ENCODE data around the gene GPATCH1. TPM values are rescaled to one million over a fixed set of nuclear protein-coding genes. Genes with fewer than 3 reads are reported as not detected.

GPATCH1 gene
- total RNA-seq, 1 experiment from 2014 or later, result 2.9 TPM

GRCh38 chr19:33055718-33056117 is 25.3 kb upstream of the GPATCH1 start:
- no peak overlapping the region for H3K4me2 ChIP-seq (ENCODE audit: low read depth, low read length, poor library complexity, severe bottlenecking)
- peaks cover 17% of the 10 kb centered on the region for H3K79me2 ChIP-seq (ENCODE audit: low read length)
- no peaks in the 10 kb centered on the region for H3K36me3 ChIP-seq (ENCODE audit: insufficient read depth, low read length)

GRCh38 chr19:33060586-33060985 is 20.4 kb upstream of the GPATCH1 start:
- Histone ChIP-seq H3K4me1 (ENCODE audit: low read length) (peaks cover 17% of the 10 kb centered on the region), H3K9me3 (ENCODE audit: low read length) (no peaks in the 10 kb centered on the region), H3K79me2 (ENCODE audit: low read length) (peaks cover 22% of the 10 kb centered on the region), H3K27me3 (ENCODE audit: low read length) (no peaks in the 10 kb centered on the region), H2AFZ (ENCODE audit: low read length) (no peak overlapping the region), H3K4me2 (ENCODE audit: low read depth, low read length, poor library complexity, severe bottlenecking) (no peak overlapping the region), H3K9ac (ENCODE audit: low read length) (no peak overlapping the region), H3K9me2 (replicated peaks; ENCODE audit: insufficient read depth, low read length) (no peaks in the 10 kb centered on the region), H4K20me1 (ENCODE audit: insufficient read depth, low read depth, low read length) (0 out of 2 replicates have a peak, but pooled peaks cover 7% of the 10 kb centered on the region), H3K27ac (ENCODE audit: low read length) (no peak overlapping the region), H3K4me3 (ENCODE audit: low read length) (no peak overlapping the region), H3K36me3 (ENCODE audit: insufficient read depth, low read length) (no peaks in the 10 kb centered on the region)
- no peak for DNase-seq

More at GRCh38 chr19:33055718-33056117, 25.3 kb upstream of the GPATCH1 start:
- Histone ChIP-seq H3K9ac (ENCODE audit: low read length) (no peak overlapping the region), H3K4me3 (ENCODE audit: low read length) (no peak overlapping the region), H4K20me1 (ENCODE audit: insufficient read depth, low read depth, low read length) (no peaks in the 10 kb centered on the region), H3K27ac (ENCODE audit: low read length) (no peak overlapping the region), H3K9me3 (ENCODE audit: low read length) (no peaks in the 10 kb centered on the region), H2AFZ (ENCODE audit: low read length) (no peak overlapping the region), H3K27me3 (ENCODE audit: low read length) (no peaks in the 10 kb centered on the region), H3K9me2 (replicated peaks; ENCODE audit: insufficient read depth, low read length) (no peaks in the 10 kb centered on the region), H3K4me1 (ENCODE audit: low read length) (no peaks in the 10 kb centered on the region)
- no peak for DNase-seq

DNA sequence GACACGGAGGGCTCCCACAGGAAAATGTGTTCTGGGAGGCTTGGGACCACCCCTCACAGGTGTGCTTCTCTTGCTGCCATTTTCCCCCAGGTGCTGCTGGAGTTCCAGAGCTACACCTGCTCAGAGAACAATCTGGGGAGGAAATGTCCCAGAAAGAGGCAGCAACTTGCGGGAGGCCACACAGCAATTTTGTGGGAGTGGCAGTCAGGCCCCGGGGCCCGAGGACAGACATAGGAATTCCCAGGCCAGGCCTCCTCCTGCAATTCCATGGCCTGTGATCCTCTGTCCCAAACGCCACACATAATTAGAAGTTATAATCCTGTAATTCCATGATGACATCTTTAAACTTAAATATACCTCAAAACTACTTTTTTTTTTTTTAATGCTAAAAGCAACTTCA is 18.1 kb upstream of the GPATCH1 start:
- no peaks in the 10 kb centered on the region for H3K9me2 ChIP-seq (replicated peaks; ENCODE audit: insufficient read depth, low read length)
- no peaks in the 10 kb centered on the region for H3K9me3 ChIP-seq (ENCODE audit: low read length)
- H3K79me2 ChIP-seq (ENCODE audit: low read length), result peaks cover 20% of the 10 kb centered on the region
- H3K36me3 ChIP-seq (ENCODE audit: insufficient read depth, low read length), result no peaks in the 10 kb centered on the region
- peak overlapping the region; percentile 70 for H3K4me2 ChIP-seq (ENCODE audit: low read depth, low read length, poor library complexity, severe bottlenecking)
- H3K9ac ChIP-seq (ENCODE audit: low read length), result peak overlapping the region; percentile 42; the same call in 1 of the 2 replicates
- H3K27me3 ChIP-seq (ENCODE audit: low read length), result no peaks in the 10 kb centered on the region
- peak overlapping the region; percentile 69 for H3K4me3 ChIP-seq (ENCODE audit: low read length)
- H4K20me1 ChIP-seq (ENCODE audit: insufficient read depth, low read depth, low read length), result 0 out of 2 replicates have a peak, but pooled peaks cover 7% of the 10 kb centered on the region
- H3K4me1 ChIP-seq (ENCODE audit: low read length), result peaks cover 17% of the 10 kb centered on the region
- peak overlapping the region; percentile 28; the same call in 1 of the 2 replicates for H3K27ac ChIP-seq (ENCODE audit: low read length)
- DNase-seq, result no peak
- H2AFZ ChIP-seq (ENCODE audit: low read length), result no peak overlapping the region

DNA sequence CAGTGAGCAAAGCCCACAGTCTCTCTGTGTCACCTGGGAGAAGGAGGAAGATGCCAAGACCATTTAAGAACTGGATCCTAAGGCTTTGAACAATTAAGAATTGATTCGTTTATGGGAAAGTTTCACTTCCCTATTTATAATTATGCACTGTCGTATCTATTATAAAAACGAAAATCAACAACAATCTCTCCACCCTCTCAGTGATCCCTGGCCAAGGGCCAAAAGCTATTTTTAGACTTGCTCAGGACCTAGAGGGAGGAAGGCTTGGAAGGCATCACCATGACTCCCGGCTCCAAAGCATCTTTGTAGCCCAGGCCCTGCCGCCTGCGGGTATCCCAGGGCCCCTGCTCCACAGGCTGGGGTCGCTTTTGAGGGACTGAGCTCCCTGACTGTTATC is 17.6 kb upstream of the GPATCH1 start:
- Histone ChIP-seq H3K4me2 (ENCODE audit: low read depth, low read length, poor library complexity, severe bottlenecking) (peak overlapping the region; percentile 70), H2AFZ (ENCODE audit: low read length) (no peak overlapping the region)

DNA sequence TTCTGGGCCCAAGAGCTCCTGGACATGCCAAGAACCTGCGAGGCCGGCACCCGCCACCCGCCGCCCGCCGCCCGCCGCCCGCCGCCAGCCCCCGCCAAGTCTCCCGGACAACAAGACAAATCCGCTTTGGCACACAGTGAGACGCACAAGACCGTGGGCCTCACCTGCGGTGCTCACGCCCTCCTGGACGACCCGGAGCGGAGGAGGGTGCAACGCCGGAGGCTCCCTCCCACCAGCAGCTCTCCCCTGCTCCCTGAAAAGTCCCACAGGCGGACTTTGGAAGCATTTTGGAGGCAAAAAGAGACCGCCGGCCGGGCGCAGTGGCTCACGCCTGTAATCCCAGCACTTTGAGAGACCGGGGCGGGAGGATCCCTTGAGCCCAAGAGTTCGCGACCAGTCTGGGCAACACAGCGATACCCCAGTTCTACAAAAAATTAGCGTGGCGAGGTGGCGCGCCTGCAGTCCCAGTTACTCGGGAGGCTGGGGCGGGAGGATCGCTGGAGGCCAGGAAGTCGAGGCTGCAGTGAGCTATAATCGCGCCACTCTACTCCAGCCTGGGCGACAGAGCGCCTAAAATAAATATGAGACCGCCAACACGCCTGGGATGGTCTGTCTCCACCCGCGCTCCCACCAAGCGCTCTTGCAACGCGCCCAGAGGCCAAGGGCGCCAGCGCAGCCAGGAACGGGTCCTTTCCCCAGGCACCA is 17.1 kb upstream of the GPATCH1 start:
- H2AFZ ChIP-seq (ENCODE audit: low read length), result no peak overlapping the region
- no peak overlapping the region for H3K27ac ChIP-seq (ENCODE audit: low read length)
- H3K9ac ChIP-seq (ENCODE audit: low read length), result peak overlapping the region; percentile 61
- no peaks in the 10 kb centered on the region for H3K36me3 ChIP-seq (ENCODE audit: insufficient read depth, low read length)
- H4K20me1 ChIP-seq (ENCODE audit: insufficient read depth, low read depth, low read length), result 0 out of 2 replicates have a peak, but pooled peaks cover 7% of the 10 kb centered on the region
- H3K4me1 ChIP-seq (ENCODE audit: low read length), result peaks cover 17% of the 10 kb centered on the region
- H3K27me3 ChIP-seq (ENCODE audit: low read length), result no peaks in the 10 kb centered on the region
- H3K4me2 ChIP-seq (ENCODE audit: low read depth, low read length, poor library complexity, severe bottlenecking), result peak overlapping the region; percentile 70
- peak overlapping the region; percentile 69 for H3K4me3 ChIP-seq (ENCODE audit: low read length)
- peaks cover 16% of the 10 kb centered on the region for H3K79me2 ChIP-seq (ENCODE audit: low read length)
- no peaks in the 10 kb centered on the region for H3K9me3 ChIP-seq (ENCODE audit: low read length)
- DNase-seq, result no peak
- H3K9me2 ChIP-seq (replicated peaks; ENCODE audit: insufficient read depth, low read length), result no peaks in the 10 kb centered on the region

More for the DNA sequence above, 17.6 kb upstream of the GPATCH1 start:
- peaks cover 17% of the 10 kb centered on the region for H3K4me1 ChIP-seq (ENCODE audit: low read length)
- no peaks in the 10 kb centered on the region for H3K9me2 ChIP-seq (replicated peaks; ENCODE audit: insufficient read depth, low read length)
- no peaks in the 10 kb centered on the region for H3K27me3 ChIP-seq (ENCODE audit: low read length)
- no peaks in the 10 kb centered on the region for H3K36me3 ChIP-seq (ENCODE audit: insufficient read depth, low read length)
- peaks cover 16% of the 10 kb centered on the region for H3K79me2 ChIP-seq (ENCODE audit: low read length)
- H3K9ac ChIP-seq (ENCODE audit: low read length), result peak overlapping the region; percentile 42
- H3K27ac ChIP-seq (ENCODE audit: low read length), result peak overlapping the region; percentile 28; the same call in 1 of the 2 replicates
- DNase-seq, result peak; percentile 56
- H3K9me3 ChIP-seq (ENCODE audit: low read length), result no peaks in the 10 kb centered on the region
- H4K20me1 ChIP-seq (ENCODE audit: insufficient read depth, low read depth, low read length), result 0 out of 2 replicates have a peak, but pooled peaks cover 7% of the 10 kb centered on the region
- H3K4me3 ChIP-seq (ENCODE audit: low read length), result peak overlapping the region; percentile 69

- no peak overlapping the region for H3K27ac ChIP-seq (ENCODE audit: low read length)
These were observed 16.6 kb upstream of the GPATCH1 start for GRCh38 chr19:33064458-33064791.

GRCh38 chr19:33064792-33065550 is 16.0 kb upstream of the GPATCH1 start, which contains the start of gene RHPN2:
Gene RHPN2, minus strand, starts transcription at chr19:33064888. Its CDS starts 36 bp downstream, at chr19:33064852.
- Histone ChIP-seq H3K27me3 (ENCODE audit: low read length) (no peaks in the 10 kb centered on the region), H3K9me3 (ENCODE audit: low read length) (no peaks in the 10 kb centered on the region), H3K4me1 (ENCODE audit: low read length) (peaks cover 17% of the 10 kb centered on the region), H3K27ac (ENCODE audit: low read length) (no peak within 1 kb of the TSS), H3K36me3 (ENCODE audit: insufficient read depth, low read length) (no peaks in the 10 kb centered on the region), H3K9ac (ENCODE audit: low read length) (peak within 1 kb of the TSS; percentile 61), H3K79me2 (ENCODE audit: low read length) (peaks cover 16% of the 10 kb centered on the region), H3K4me3 (ENCODE audit: low read length) (peak within 1 kb of the TSS; percentile 69), H2AFZ (ENCODE audit: low read length) (no peak within 1 kb of the TSS), H3K4me2 (ENCODE audit: low read depth, low read length, poor library complexity, severe bottlenecking) (peak within 1 kb of the TSS; percentile 70), H3K9me2 (replicated peaks; ENCODE audit: insufficient read depth, low read length) (no peaks in the 10 kb centered on the region), H4K20me1 (ENCODE audit: insufficient read depth, low read depth, low read length) (0 out of 2 replicates have a peak, but pooled peaks cover 7% of the 10 kb centered on the region)
- DNase-seq, result peak; percentile 91

More at GRCh38 chr19:33064458-33064791, 16.6 kb upstream of the GPATCH1 start:
- H3K36me3 ChIP-seq (ENCODE audit: insufficient read depth, low read length), result no peaks in the 10 kb centered on the region
- H3K9ac ChIP-seq (ENCODE audit: low read length), result peak overlapping the region; percentile 61
- peaks cover 17% of the 10 kb centered on the region for H3K4me1 ChIP-seq (ENCODE audit: low read length)
- no peaks in the 10 kb centered on the region for H3K9me3 ChIP-seq (ENCODE audit: low read length)
- H3K4me3 ChIP-seq (ENCODE audit: low read length), result peak overlapping the region; percentile 69
- H3K79me2 ChIP-seq (ENCODE audit: low read length), result peaks cover 16% of the 10 kb centered on the region
- no peaks in the 10 kb centered on the region for H3K27me3 ChIP-seq (ENCODE audit: low read length)
- no peak overlapping the region for H2AFZ ChIP-seq (ENCODE audit: low read length)
- H3K4me2 ChIP-seq (ENCODE audit: low read depth, low read length, poor library complexity, severe bottlenecking), result peak overlapping the region; percentile 70
- H3K9me2 ChIP-seq (replicated peaks; ENCODE audit: insufficient read depth, low read length), result no peaks in the 10 kb centered on the region
- H4K20me1 ChIP-seq (ENCODE audit: insufficient read depth, low read depth, low read length), result 0 out of 2 replicates have a peak, but pooled peaks cover 7% of the 10 kb centered on the region
- DNase-seq, result peak; percentile 66

DNA sequence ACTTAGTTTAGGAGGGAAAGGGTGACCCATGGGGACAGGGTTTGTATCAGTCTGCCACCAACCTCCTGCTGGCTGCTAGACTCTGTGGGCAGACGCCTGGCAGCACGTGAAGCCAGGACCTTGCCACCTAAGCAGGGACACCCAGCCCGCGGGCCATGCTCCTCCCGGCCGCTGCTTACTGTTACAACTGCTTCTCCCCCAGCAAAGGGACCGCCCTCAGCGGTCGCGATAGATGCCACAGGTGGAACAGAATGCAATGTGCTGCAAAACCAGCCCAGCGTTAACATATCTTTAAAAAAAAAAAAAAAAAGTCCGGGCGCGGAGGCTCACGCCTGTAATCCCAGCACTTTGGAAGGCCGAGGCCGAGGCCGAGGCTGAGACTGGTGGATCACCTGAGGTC is 14.4 kb upstream of the GPATCH1 start:
- H2AFZ ChIP-seq (ENCODE audit: low read length), result no peak overlapping the region
- H3K9me3 ChIP-seq (ENCODE audit: low read length), result no peaks in the 10 kb centered on the region
- no peaks in the 10 kb centered on the region for H3K9me2 ChIP-seq (replicated peaks; ENCODE audit: insufficient read depth, low read length)
- H3K27me3 ChIP-seq (ENCODE audit: low read length), result no peaks in the 10 kb centered on the region
- no peak overlapping the region for H3K27ac ChIP-seq (ENCODE audit: low read length)
- DNase-seq, result no peak
- no peak overlapping the region for H3K4me2 ChIP-seq (ENCODE audit: low read depth, low read length, poor library complexity, severe bottlenecking)
- H3K4me1 ChIP-seq (ENCODE audit: low read length), result peaks cover 17% of the 10 kb centered on the region
- no peak overlapping the region for H3K9ac ChIP-seq (ENCODE audit: low read length)
- H3K79me2 ChIP-seq (ENCODE audit: low read length), result peaks cover 13% of the 10 kb centered on the region
- no peak overlapping the region for H3K4me3 ChIP-seq (ENCODE audit: low read length)
- H4K20me1 ChIP-seq (ENCODE audit: insufficient read depth, low read depth, low read length), result 0 out of 2 replicates have a peak, but pooled peaks cover 7% of the 10 kb centered on the region
- no peaks in the 10 kb centered on the region for H3K36me3 ChIP-seq (ENCODE audit: insufficient read depth, low read length)
